SJCRH30 (cell line): Measurements from ENCODE around the gene NDRG3. TPM values are rescaled to one million over a fixed set of nuclear protein-coding genes. Genes with fewer than 3 reads are reported as not detected.
"Not testable (repeated sequence)": the region's sequence is repeated elsewhere in the genome, so short reads cannot be mapped to it uniquely, and the experiment has no call there.

Source experiments
- DNase-seq, 2 experiments: peaks; one replicate each; pipeline ENCODE4 v3.0.0-alpha.2; 2015 to 2020
- H3K27ac ChIP-seq: fragments of 250-450 bp; sonication (Bioruptor Pico); 2 replicates; pipeline ENCODE4 v1.5.1; 2020; ENCODE audit warnings: mild to moderate bottlenecking, moderate library complexity
- H3K27me3 ChIP-seq: fragments of 250-450 bp; sonication (Bioruptor Pico); 2 replicates; pipeline ENCODE4 v1.5.1; 2020; ENCODE audit warnings: mild to moderate bottlenecking, moderate library complexity
- H3K36me3 ChIP-seq: fragments of 250-450 bp; sonication (Bioruptor Pico); 2 replicates; pipeline ENCODE4 v1.5.1; 2020; ENCODE audit warnings: mild to moderate bottlenecking, moderate library complexity
- H3K4me1 ChIP-seq: fragments of 250-450 bp; sonication (Bioruptor Pico); 2 replicates; pipeline ENCODE4 v1.5.1; 2020; ENCODE audit warnings: mild to moderate bottlenecking, moderate library complexity
- H3K4me3 ChIP-seq: fragments of 250-450 bp; sonication (Bioruptor Pico); 2 replicates; pipeline ENCODE4 v1.5.1; 2020; ENCODE audit warnings: mild to moderate bottlenecking, moderate library complexity
- H3K9me3 ChIP-seq: fragments of 250-450 bp; sonication (Bioruptor Pico); replicated peaks from 2 replicates; pipeline ENCODE4 v1.5.1; 2020; ENCODE audit warnings: mild to moderate bottlenecking, moderate library complexity
- total RNA-seq: library from RNA; depleted of rRNA; stranded (reverse); fragments of >200 nt; shearing (Covaris generic); gene quantifications from 2 replicates; pipeline ENCODE4 v1.2.3, GENCODE V29; 2014

NDRG3 gene
- total RNA-seq, 1 experiment from 2014 or later, result 46.6 TPM

DNA sequence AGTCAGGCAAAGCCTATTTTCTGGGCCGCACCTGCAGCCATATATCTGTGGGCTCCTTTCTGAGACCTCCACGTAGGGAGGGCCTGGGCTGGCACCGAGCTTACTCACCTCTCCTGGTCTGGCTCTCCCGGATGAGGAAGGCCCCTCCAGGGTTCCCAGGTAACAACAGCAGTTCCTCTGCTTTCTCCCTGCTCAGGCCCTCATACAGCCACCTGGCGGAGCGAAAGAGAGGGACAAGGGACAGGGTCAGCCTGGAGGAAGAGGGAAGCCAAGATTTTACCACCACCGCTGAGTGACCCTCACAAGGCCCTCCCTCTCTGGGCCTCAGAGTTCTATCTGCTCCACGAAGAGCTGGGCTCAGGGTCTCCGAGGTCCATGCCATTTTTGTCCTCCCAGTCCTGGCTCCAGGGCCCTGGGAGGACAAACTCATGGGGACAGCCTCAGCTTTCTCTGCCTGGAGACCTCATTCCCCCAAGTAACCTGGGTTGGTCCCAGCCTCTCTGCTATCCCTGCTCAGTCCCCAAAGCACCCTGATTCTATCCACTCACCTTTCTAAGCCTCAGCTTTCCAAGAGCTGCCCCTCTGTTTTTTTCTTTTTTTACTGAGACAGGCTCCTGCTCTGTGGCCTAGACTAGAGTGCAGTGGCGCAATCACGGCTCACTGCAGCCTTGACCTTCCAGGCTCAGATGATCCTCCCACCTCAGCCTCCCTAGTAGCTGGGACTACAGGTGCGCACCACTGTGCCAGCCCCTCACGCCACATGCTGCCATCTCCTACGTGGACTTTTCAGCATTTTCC lies 113.2 kb downstream of the NDRG3 start:
- DNase-seq, result no peak
- Histone ChIP-seq H3K4me1 (peaks cover 10% of the 10 kb centered on the region), H3K36me3 (no peaks in the 10 kb centered on the region), H3K27me3 (peaks cover 5% of the 10 kb centered on the region; the same call in 1 of the 2 replicates), H3K4me3 (no peak overlapping the region), H3K9me3 (no peaks in the 10 kb centered on the region), H3K27ac (no peak overlapping the region)

DNA sequence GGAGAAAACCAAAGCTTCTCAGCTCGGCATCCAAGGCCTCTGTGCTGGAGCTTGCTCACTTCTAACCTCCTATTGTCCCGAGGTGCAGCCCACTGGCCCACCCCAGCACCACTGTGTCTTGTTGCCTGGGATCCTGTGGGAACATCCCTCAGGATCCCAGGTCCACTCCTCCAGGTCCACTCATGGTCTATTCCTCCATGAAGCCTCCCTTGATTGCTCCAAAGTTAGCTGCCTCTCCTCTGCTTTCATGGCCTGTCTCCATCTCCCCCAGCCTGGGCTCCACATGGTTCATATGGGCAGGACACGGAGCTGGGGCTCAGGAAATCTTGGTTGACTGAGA lies 113.8 kb downstream of the NDRG3 start:
- Histone ChIP-seq H3K27ac (no peak overlapping the region), H3K27me3 (peaks cover 5% of the 10 kb centered on the region; the same call in 1 of the 2 replicates), H3K4me3 (no peak overlapping the region), H3K36me3 (no peaks in the 10 kb centered on the region), H3K9me3 (no peaks in the 10 kb centered on the region), H3K4me1 (peaks cover 10% of the 10 kb centered on the region)
- no peak for DNase-seq

DNA sequence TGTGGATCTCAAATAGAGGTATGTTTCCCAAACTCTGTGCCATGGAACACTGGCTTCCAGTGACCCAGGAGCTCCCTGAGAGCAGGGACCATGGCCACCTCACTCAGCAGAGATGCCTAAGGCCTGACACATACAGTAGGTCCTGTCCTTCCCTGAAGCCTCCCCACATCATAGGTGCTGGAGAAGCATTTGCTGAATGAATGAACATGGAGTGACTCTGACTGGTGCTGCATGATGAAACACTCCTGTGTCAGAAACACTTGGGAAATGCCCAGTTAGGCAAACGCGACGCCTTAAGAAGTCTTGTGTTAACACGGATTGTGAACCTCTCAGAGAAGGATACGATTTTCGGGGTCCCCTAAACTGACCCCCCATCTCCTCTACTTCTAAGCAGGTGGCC lies 114.2 kb downstream of the NDRG3 start:
- Histone ChIP-seq H3K4me3 (no peak overlapping the region), H3K27ac (no peak overlapping the region), H3K27me3 (peaks cover 5% of the 10 kb centered on the region; the same call in 1 of the 2 replicates), H3K9me3 (no peaks in the 10 kb centered on the region), H3K4me1 (peaks cover 10% of the 10 kb centered on the region), H3K36me3 (no peaks in the 10 kb centered on the region)
- DNase-seq, result no peak

DNA sequence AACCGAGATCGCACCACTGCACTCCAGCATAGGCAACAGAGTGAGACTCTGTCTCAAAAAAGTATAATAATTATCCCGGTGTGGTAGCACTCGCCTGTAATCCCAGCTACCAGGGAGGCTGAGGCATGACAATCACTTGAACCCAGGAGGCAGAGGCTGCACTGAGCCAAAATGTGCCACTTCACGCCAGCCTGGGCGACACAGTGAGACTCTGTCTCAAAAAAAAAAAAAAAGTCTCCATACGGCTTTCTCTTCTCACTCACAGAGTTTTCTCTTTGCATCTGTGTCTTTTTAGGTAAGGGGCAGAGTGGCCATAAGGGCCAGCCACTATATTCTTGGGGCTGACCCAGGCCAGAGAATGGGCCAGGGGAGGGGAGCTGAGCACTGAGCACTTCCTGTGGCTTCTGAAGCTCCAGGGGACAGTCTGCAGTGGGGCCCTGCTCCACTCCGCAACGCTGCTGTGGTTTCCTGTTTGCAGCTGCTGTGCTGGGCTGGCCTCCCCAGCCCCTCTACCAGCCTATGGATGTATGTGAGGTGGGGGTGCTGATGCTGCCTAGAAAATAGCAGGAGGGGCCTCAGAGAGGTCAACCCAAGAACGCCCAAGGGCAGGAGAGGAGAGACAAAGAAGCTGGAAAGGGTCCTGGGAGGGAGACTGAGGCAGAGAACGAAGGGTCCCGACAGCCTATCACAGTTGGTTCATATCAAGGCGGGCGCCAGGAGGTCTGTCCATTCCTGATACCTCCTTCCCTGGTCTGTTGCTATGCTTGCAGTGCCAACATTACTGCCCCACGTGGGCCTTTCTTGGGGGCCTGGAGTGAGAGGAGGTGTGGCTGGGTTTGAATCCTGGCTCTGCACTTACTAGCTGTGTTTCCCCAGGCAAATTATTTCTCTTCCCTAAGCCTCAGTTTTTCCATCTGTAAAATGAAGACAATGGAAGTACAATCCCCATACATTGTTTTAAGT lies 115.9 kb downstream of the NDRG3 start:
- Histone ChIP-seq H3K4me1 (peaks cover 10% of the 10 kb centered on the region), H3K4me3 (no peak overlapping the region), H3K9me3 (no peaks in the 10 kb centered on the region), H3K36me3 (no peaks in the 10 kb centered on the region), H3K27me3 (peaks cover 5% of the 10 kb centered on the region; the same call in 1 of the 2 replicates), H3K27ac (no peak overlapping the region)
- peak; percentile 70 to 78 for DNase-seq

DNA sequence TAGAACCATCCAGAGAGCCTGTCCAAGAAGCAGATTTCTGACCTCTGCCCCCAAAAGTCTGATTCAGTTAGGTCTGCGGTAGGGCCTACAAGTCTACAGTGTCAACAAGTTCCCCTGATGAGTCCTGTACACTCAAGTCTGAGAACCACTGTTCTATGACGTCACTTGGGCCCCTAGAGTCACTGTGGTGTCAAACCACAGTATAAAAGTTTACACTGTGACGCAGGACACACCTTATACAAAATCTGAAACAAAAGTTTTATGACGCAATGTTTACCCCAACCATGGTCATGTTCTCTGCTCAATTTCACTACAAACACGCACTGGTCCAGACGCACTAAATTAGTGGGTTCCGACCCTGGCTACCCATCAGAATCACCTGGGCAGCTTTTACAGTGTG lies 117.8 kb downstream of the NDRG3 start:
- no peak overlapping the region for H3K4me3 ChIP-seq
- no peaks in the 10 kb centered on the region for H3K36me3 ChIP-seq
- H3K4me1 ChIP-seq, result peaks cover 10% of the 10 kb centered on the region
- H3K27me3 ChIP-seq, result no peaks in the 10 kb centered on the region; the same call in 1 of the 2 replicates
- H3K9me3 ChIP-seq, result no peaks in the 10 kb centered on the region
- no peak overlapping the region for H3K27ac ChIP-seq
- DNase-seq, result no peak

DNA sequence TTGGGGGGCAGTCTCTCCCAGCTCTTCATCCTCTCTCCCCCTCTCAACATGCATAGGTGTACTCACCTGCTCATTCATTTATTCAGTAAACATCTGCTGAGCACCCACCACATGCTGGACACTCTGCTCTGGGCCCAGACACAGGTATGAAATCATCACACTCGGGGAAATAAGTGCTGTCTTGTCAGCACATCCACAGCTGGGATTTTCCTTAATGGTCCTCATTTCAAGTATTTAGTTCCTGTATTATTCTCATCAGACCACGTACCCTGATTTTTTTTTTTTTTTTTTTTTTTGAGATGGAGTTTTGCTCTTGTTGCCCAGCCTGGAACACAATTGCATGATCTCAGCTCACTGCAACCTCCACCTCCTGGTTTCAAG lies 121.0 kb downstream of the NDRG3 start:
- Histone ChIP-seq H3K4me1 (peaks cover 6% of the 10 kb centered on the region), H3K36me3 (no peaks in the 10 kb centered on the region), H3K27me3 (no peaks in the 10 kb centered on the region), H3K9me3 (no peaks in the 10 kb centered on the region), H3K4me3 (no peak overlapping the region), H3K27ac (no peak overlapping the region)
- DNase-seq, result no peak

DNA sequence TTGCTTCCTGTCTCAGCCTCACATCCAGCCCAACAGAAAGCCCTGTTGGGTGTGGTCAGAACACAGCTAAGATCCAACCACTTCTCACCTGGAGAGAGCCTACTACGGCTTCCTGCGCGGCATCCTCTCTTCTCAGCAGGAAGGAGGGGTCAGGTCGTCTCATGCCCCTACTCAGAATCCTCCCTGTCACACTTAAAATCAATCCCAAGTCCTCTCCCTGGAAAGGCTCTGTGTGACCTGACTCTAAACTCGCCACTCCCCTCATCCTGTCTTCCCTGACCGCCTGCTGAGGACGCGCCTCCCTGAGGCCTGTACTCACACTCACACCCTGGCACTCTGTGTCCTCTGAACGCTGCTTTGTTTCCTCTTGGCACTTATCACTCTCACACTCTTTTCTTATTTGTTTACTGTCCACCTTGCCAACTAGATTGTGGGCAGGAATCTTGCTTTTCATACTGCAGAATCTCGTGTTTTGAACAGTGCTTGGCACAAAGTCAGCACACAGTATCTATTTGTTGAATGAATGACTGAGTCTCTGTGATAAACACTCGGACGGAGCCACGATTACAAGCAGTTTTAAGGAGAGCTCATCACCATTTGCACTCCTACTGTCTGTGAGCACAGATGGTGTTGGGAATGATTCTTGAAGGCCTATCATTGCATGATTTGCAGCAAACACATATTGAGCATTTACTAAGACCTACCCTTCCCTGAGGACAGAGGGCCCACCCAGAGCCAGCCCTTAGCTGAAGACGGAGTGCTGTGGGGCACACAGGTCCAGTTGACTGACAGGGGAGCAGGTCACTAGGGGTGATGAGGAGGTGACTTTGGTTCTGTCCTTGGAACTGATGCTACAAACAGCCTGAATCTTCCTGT lies 121.6 kb downstream of the NDRG3 start:
- Histone ChIP-seq H3K4me3 (no peak overlapping the region), H3K27me3 (no peaks in the 10 kb centered on the region), H3K9me3 (no peaks in the 10 kb centered on the region), H3K4me1 (no peaks in the 10 kb centered on the region), H3K36me3 (no peaks in the 10 kb centered on the region), H3K27ac (no peak overlapping the region)
- DNase-seq, result no peak

DNA sequence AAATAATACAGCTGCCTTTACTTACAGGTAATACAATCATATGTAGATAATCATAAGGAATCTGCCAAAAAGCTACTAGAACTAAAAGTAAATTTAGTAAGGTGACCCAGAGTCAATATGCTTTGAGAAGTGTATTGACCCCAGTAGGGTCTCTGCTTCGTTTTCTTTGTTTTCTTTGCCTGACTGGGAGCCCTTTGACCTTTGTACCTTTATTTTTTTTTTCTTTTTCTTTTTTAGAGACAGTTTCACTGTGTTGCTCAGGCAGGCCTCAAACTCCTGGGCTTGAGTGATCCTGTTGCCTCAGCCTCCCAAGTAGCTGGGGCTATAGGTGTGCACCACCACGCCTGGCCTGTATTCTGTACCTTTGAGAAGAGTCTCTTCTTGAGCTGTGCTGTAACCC lies 122.4 kb downstream of the NDRG3 start:
- Histone ChIP-seq H3K9me3 (no peaks in the 10 kb centered on the region), H3K36me3 (no peaks in the 10 kb centered on the region), H3K4me1 (no peaks in the 10 kb centered on the region), H3K27ac (no peak overlapping the region), H3K4me3 (no peak overlapping the region), H3K27me3 (no peaks in the 10 kb centered on the region)
- DNase-seq, result no peak

DNA sequence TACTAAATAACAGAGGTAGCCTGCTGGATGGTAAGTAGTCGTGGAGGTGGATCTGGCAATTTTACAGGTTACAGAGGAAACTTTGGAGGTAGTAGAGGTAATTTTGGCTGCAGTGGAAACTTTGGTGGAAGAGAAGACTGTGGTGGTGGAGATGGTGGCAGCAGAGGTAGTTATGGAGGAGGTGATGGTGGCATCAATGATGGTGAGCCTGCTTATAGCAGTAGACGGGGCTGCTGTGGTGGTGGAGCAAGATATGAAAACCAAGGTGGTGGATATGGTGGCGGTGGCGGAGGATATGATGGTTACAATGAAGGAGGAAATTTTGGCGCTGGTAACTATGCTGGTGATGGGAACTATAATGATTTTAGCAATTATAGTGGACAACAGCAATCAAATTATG lies 125.0 kb downstream of the NDRG3 start:
- 0 out of 2 replicates have a peak, but pooled peaks cover under 1% of the 10 kb centered on the region for H3K36me3 ChIP-seq
- no peaks in the 10 kb centered on the region for H3K27me3 ChIP-seq
- no peaks in the 10 kb centered on the region for H3K4me1 ChIP-seq
- DNase-seq, result no peak
- H3K9me3 ChIP-seq, result no peaks in the 10 kb centered on the region
- no peak overlapping the region for H3K4me3 ChIP-seq
- H3K27ac ChIP-seq, result no peak overlapping the region

DNA sequence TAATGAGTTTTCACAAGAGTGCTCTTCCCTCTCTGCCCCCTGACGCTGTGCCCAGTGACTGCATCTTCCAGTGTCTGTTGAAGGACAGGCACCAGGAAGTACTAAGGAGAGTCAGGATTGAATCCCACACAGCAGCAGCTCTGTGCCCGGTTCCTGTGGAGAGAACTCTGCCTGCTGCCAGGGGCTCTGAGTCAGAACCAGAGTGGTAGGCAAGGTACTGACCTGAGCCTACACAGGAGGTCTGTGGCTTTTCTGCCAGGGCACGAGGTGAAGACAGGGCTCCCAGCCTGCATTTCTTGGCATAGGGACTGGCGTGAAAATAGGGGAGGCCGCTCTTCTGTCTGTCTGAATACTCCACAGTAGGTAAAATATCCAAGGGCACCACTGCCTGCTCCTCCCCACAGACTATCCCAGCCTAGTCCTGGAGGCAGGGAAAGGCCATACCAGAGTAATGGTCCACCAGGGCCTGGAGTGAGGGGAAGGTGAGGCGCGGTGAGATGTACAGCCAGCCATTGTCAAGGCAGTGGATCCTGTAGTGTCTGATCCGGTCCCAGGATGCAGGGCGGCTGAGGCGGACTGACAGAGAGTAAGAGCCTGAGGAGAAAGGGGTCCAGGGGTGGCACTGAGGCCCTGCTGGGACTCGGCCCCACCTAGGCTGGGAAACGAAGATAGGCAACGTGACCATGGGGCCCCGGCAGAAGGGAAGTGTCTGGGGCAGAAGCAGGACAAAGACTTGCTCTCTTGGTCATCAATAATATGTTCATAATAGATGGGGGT lies 130.9 kb downstream of the NDRG3 start:
- Histone ChIP-seq H3K27me3 (no peaks in the 10 kb centered on the region), H3K9me3 (no peaks in the 10 kb centered on the region), H3K27ac (no peak overlapping the region), H3K4me3 (no peak overlapping the region), H3K36me3 (peaks cover 52% of the 10 kb centered on the region), H3K4me1 (no peaks in the 10 kb centered on the region)
- DNase-seq, result no peak

DNA sequence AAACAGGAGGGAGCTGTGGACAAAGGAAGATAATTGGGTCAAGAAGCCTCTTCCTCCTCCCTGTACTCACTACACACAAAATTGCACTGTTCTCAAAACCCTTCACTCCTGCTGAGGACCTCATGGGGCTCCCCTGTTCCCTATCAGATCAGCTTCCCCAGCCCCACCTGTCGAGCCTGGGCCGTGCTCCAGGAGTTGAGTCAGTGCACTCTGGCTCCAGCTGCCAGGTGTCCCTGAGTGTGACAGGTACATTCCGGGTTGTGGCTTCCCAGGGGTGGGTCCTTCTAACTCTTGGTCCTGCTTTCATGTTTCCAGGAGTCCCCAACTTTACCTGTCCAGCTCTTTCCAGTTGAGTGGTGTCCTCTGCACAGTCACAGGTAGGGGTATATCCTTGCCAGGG lies 131.9 kb downstream of the NDRG3 start:
- Histone ChIP-seq H3K27me3 (no peaks in the 10 kb centered on the region), H3K4me1 (no peaks in the 10 kb centered on the region), H3K27ac (no peak overlapping the region), H3K9me3 (no peaks in the 10 kb centered on the region), H3K4me3 (no peak overlapping the region), H3K36me3 (peaks cover 62% of the 10 kb centered on the region)
- DNase-seq, result no peak

DNA sequence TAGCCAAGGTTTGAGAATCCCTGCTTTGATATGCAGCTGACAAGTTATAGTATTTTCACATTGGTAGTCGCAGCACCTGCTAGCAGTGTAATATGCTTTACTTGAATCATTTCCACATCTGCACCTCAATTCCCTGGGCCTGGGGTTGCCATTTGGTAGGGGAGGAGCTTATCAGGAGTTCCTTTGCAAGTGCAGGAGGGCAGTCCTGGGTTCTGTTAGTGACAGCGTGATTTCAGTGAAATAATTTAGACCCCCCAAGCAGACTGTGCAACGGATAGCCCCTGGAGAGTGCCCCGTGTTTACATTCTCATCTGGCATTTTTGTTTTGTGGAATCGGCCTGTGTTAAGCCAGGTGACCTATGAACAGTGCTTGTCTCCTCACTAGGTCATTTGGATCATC lies 134.3 kb downstream of the NDRG3 start:
- peaks cover 72% of the 10 kb centered on the region for H3K36me3 ChIP-seq

DNA sequence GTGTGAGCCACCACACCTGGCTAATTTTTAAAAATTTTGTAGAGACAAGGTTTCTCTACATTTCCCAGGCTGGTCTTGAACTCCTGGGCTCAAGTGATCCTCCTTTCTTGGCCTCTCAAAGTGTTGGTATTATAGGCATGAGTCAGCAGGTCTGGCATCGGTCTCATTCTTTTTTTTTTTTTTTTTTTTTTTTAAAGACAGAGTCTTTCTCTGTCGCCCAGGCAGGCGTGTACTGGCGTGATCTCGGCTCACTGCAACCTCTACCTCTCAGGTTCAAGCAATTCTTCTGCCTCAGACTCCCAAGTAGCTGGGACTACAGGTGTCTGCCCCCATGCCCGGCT lies 137.5 kb downstream of the NDRG3 start:
- not testable (repeated sequence) for H3K27ac ChIP-seq, H3K27me3 ChIP-seq, H3K9me3 ChIP-seq, DNase-seq, H3K4me1 ChIP-seq, H3K4me3 ChIP-seq
- peaks cover 51% of the 10 kb centered on the region for H3K36me3 ChIP-seq

More for the DNA sequence above, 134.3 kb downstream of the NDRG3 start:
- Histone ChIP-seq H3K27me3 (no peaks in the 10 kb centered on the region), H3K9me3 (no peaks in the 10 kb centered on the region), H3K4me3 (no peak overlapping the region), H3K27ac (no peak overlapping the region), H3K4me1 (peaks cover 3% of the 10 kb centered on the region)
- no peak for DNase-seq
